Activated CD8-positive, alpha-beta T cell treated with anti-CD3 and anti-CD28 coated beads, Interleukin-2, amount 10 ng/mL, durations not matched to agents 7 days and 5 days (primary cell): ENCODE results near the gene SLC2A13. TPM values are rescaled to one million over a fixed set of nuclear protein-coding genes. Genes with fewer than 3 reads are reported as not detected.

Experiments used
- ATAC-seq: fragments of 150-1000 bp; cut with Tn5 transposase; one replicate; pipeline ENCODE4 v1.10.0; 2021; ENCODE audit warnings: moderate library complexity
- CTCF ChIA-PET: fragments of 350-600 bp; sonication (Branson Sonifier 250); formaldehyde crosslinking; loops from one replicate; lab custom pipeline; 2021; ENCODE audit warnings: antibody characterized with exemption; lab: Charles Lee
- POLR2A ChIA-PET: fragments of 350-600 bp; sonication (Branson Sonifier 250); formaldehyde crosslinking; loops from one replicate; lab custom pipeline; 2021; ENCODE audit warnings: antibody characterized with exemption; lab: Charles Lee
- DNase-seq: peaks from one replicate; pipeline ENCODE4 v3.0.0-alpha.2; 2020
- H3K27ac Mint-ChIP-seq: one replicate; pipeline ENCODE4 v1.8.0; 2021; ENCODE audit warnings: mild to moderate bottlenecking, mixed read lengths
- H3K27me3 Mint-ChIP-seq: one replicate; pipeline ENCODE4 v1.8.0; 2021; ENCODE audit warnings: low read depth, mixed read lengths
- H3K36me3 Mint-ChIP-seq: one replicate; pipeline ENCODE4 v1.8.0; 2021; ENCODE audit warnings: low read depth, mixed read lengths
- H3K4me1 Mint-ChIP-seq: one replicate; pipeline ENCODE4 v1.8.0; 2021; ENCODE audit warnings: low read depth, mixed read lengths
- H3K4me3 Mint-ChIP-seq: one replicate; pipeline ENCODE4 v1.8.0; 2021; ENCODE audit warnings: mild to moderate bottlenecking, mixed read lengths
- H3K9me3 Mint-ChIP-seq: one replicate; pipeline ENCODE4 v1.8.0; 2022; ENCODE audit warnings: mixed read lengths; ENCODE audit not compliant: insufficient read depth
- total RNA-seq, 2 experiments: library from RNA; stranded (reverse); gene quantifications; one replicate each; pipeline ENCODE4 v1.2.3, GENCODE V29; 2021

SLC2A13 gene
- total RNA-seq, 2 experiments from 2014 or later: 5.2 to 5.4 TPM

DNA sequence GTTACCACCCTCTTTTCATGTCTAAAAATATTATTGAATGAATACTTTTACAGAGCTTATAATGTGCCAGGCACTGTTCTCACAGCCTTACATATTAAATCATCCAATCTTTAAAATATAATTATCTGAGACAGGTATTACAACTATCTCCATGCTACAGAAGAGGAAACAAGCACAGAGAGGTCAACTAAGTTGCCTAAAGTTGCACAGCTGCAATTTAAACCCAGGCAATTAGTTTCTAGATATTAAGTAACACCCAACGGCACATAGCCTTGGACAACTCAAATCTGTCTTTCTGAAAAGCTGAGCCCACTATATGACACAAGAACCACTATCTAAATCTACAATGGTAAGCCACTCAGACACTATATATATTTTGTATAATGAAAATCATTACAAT is 92.6 kb downstream of the SLC2A13 start:
- ChIA-PET CTCF (interaction anchor here (7.1 kb wide), 1 partner anchor 93 kb away, joined by 121 read pairs; the partner anchor contains the start of gene SLC2A13), POLR2A (no interaction called here)
- peaks cover 26% of the 10 kb centered on the region for H3K4me1 Mint-ChIP-seq
- H3K27me3 Mint-ChIP-seq: no peaks in the 10 kb centered on the region
- ATAC-seq (no peak), DNase-seq (no peak)
- no peak overlapping the region for H3K4me3 Mint-ChIP-seq
- no peaks in the 10 kb centered on the region for H3K36me3 Mint-ChIP-seq
- H3K9me3 Mint-ChIP-seq: no peaks in the 10 kb centered on the region
- no peak overlapping the region for H3K27ac Mint-ChIP-seq

DNA sequence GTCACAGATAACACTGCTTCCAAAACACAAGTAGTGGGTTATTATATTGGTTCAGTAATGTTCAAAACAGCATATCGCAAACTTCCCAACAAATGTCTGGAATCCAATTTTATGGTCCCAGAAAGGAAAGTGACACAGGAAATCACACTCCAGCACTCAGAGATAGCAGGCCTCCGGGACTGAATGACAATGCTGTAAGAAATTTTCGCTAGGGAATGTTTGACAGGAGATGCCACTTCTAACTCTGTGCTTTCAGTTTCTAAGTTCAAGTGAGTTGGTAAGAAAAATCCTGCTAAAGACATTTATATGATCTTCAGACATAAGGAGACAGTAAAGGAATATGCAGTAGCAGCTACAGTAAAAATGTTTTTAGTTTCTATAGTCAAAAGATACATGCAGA is 93.2 kb downstream of the SLC2A13 start:
- Mint-ChIP-seq H3K27ac (no peak overlapping the region), H3K9me3 (no peaks in the 10 kb centered on the region), H3K27me3 (no peaks in the 10 kb centered on the region), H3K36me3 (no peaks in the 10 kb centered on the region), H3K4me3 (no peak overlapping the region), H3K4me1 (peaks cover 26% of the 10 kb centered on the region)
- ATAC-seq: no peak
- ChIA-PET POLR2A (no interaction called here), CTCF (interaction anchor here (1.8 to 7.1 kb wide), 2 partner anchors 75 to 93 kb away, joined by 7 to 121 read pairs; partner anchors contain the start of gene SLC2A13)
- no peak for DNase-seq

DNA sequence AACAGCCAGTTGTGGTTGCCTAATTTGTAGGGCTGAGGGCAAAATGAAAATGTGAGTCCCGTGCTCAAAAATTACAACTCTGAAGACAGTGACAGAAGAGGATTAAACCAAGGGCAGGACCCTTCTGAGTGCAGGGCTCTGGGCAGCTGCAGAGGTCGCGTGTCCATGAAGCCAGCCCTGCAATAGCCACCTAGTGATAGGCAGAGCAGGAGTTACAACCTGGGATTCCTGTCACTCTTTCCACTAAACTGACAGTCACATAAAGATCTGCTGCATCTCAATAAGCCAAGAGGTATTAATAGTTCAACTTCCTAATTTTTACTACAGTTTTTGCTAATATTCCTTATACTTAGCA is 94.1 kb downstream of the SLC2A13 start:
- POLR2A ChIA-PET: no interaction called here
- CTCF ChIA-PET: interaction anchor here (0.6 to 7.1 kb wide), 37 partner anchors 9 to 512 kb away, joined by 3 to 121 read pairs (median 4); partner anchors contain the start of gene SLC2A13
- H3K4me1 Mint-ChIP-seq: peaks cover 26% of the 10 kb centered on the region
- no peaks in the 10 kb centered on the region for H3K27me3 Mint-ChIP-seq
- ATAC-seq (peak; percentile 24), DNase-seq (no peak)
- peak overlapping the region; percentile 4 for H3K27ac Mint-ChIP-seq
- no peaks in the 10 kb centered on the region for H3K36me3 Mint-ChIP-seq
- peak overlapping the region; percentile 56 for H3K4me3 Mint-ChIP-seq
- H3K9me3 Mint-ChIP-seq: no peaks in the 10 kb centered on the region

DNA sequence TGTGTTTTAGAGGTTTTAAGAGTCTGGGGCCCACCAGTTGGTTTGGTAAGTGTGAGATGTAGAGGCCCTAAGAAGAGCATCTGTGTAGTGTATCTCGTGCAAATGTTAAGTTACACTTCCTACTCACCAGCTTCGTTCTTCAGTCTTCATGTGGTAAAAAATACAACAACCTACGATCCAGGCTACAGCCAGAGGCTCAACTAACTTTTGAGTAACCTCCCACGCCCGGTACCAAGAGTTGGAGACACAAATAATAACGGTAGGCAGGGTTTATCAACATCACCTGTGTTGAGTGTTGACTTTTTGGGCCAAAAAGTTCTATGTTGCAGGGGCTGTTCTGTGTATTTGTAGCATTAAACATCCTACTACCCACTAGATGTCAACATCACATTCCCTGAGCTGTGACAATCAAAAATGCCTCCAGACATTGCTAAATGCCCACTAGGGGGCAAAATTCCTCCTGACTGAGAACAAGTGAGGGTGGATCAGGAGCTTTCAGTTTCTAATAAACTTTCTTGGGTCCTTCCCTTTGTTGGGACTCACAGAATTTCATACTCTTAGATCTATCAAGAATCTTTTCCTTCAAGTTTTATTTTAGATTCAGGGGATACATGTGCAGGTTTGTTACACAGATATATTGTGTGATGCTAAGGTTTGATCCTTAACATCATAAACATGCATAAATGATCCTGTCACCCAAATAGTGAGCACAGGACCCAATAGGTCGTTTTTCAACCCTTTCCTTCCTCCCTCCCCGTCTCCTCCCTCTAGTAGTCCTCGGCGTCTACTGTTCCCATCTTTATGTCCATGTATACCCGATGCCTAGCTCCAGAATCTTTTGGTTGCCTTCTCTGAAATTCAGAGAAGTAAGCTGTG is 94.7 kb downstream of the SLC2A13 start:
- ATAC-seq: peak; percentile 92
- ChIA-PET POLR2A (no interaction called here), CTCF (interaction anchor here (0.6 to 7.1 kb wide), 42 partner anchors 8 to 511 kb away, joined by 3 to 121 read pairs (median 4); partner anchors contain the start of gene SLC2A13)
- Mint-ChIP-seq H3K27ac (peak overlapping the region; percentile 4), H3K4me1 (peaks cover 26% of the 10 kb centered on the region), H3K4me3 (peak overlapping the region; percentile 56), H3K36me3 (no peaks in the 10 kb centered on the region), H3K27me3 (no peaks in the 10 kb centered on the region), H3K9me3 (no peaks in the 10 kb centered on the region)
- DNase-seq: peak; percentile 76

DNA sequence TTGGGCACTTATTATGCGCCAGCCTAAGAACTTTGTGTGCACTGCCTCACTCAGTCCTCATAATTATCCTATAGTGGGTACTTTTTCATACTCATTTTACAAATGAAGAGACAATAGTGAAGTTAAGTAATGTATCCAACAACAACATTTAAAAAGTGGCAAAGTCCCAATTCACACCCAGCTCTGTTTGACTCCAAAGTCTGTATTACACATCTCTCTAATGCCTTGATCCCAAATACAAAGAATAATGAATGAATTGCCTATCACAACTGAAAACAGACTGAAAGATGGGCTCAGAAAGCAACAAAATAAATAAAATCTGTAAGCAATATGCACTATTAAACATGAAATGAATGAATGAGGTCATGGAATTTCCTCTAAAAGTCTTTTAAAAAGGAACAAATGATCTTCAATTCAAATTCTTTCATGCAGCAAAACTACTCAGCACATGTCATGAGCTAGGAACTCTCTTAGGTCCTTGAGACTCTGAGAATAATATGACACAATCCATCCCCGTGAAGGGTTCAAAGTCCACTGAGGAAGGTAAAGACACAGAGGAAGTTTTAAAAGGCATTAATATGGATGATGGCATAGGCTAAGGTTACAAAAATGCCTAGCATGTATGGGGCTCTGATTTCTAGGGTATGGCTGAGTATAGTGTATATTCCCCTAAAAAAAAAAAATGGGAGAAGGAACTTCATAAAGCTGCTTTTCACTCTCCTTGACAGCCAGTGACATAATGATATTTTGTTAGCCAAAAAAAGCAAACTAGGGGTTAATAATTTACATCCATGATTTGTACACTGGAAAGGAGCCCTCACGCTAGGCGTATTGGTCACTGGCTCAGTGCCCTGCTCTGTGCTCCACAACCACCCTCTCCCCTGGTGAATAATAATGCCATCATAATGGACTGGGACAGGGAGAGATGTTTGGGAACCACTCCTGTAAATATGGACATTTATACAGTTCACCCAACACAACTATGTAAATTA is 103.4 kb downstream of the SLC2A13 start:
- Mint-ChIP-seq H3K36me3 (peaks cover 13% of the 10 kb centered on the region), H3K9me3 (peaks cover 15% of the 10 kb centered on the region), H3K4me1 (no peaks in the 10 kb centered on the region), H3K27me3 (no peaks in the 10 kb centered on the region), H3K27ac (no peak overlapping the region), H3K4me3 (no peak overlapping the region)
- ChIA-PET POLR2A (no interaction called here), CTCF (interaction anchor here (0.7 to 1.0 kb wide), 2 partner anchors 9 to 11 kb away, joined by 3 to 4 read pairs; no protein-coding TSS in a partner anchor)
- DNase-seq (no peak), ATAC-seq (no peak)

DNA sequence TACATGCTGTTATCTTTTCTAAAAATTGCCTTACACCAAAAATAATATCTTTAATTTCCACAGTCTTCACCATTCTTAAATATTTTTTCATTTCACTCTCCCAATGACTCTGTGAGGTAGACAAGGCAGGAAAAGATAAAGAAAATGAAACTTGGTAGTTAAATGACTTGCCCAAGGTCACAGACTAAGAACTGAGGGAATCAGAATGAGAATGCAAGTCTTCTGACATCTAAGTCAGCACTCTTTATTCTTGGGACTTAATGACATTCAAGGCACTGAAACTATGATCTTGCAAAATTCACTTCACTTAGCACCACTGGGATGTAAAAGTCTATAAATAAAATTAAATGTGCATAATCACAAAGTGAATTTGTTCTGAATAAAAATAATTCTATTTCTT is 104.5 kb downstream of the SLC2A13 start:
- no peak overlapping the region for H3K4me3 Mint-ChIP-seq
- H3K36me3 Mint-ChIP-seq: peaks cover 13% of the 10 kb centered on the region
- H3K4me1 Mint-ChIP-seq: no peaks in the 10 kb centered on the region
- H3K9me3 Mint-ChIP-seq: peaks cover 15% of the 10 kb centered on the region
- no peak overlapping the region for H3K27ac Mint-ChIP-seq
- ChIA-PET POLR2A (no interaction called here), CTCF (interaction anchor here (0.9 kb wide), 1 partner anchor 11 kb away, joined by 3 read pairs; no protein-coding TSS in a partner anchor)
- no peaks in the 10 kb centered on the region for H3K27me3 Mint-ChIP-seq
- DNase-seq (no peak), ATAC-seq (no peak)

DNA sequence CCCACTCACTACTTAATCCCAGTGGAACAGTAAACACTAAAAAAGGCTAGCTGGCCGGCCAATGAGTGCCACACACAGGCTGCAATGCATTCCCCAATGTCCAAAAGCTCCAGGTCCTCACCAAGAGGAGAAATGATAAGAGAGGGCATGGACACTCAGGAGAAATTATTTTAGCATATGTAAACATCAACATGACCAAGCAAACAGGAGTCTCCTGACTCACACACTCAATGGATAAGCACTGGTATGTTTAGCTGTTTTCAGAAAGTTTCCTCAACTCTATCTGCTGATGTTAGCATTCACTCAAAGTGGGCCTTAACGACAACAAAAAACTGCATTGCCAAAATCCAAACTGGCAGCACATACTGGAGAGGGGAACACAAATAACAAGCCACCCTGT is 105.0 kb downstream of the SLC2A13 start:
- Mint-ChIP-seq H3K27ac (no peak overlapping the region), H3K4me1 (no peaks in the 10 kb centered on the region), H3K36me3 (peaks cover 13% of the 10 kb centered on the region), H3K4me3 (no peak overlapping the region), H3K27me3 (no peaks in the 10 kb centered on the region), H3K9me3 (peaks cover 15% of the 10 kb centered on the region)
- no peak for DNase-seq
- ATAC-seq: no peak
- POLR2A ChIA-PET: no interaction called here
- CTCF ChIA-PET: interaction anchor here (0.9 kb wide), 1 partner anchor 10 kb away, joined by 3 read pairs; no protein-coding TSS in a partner anchor

DNA sequence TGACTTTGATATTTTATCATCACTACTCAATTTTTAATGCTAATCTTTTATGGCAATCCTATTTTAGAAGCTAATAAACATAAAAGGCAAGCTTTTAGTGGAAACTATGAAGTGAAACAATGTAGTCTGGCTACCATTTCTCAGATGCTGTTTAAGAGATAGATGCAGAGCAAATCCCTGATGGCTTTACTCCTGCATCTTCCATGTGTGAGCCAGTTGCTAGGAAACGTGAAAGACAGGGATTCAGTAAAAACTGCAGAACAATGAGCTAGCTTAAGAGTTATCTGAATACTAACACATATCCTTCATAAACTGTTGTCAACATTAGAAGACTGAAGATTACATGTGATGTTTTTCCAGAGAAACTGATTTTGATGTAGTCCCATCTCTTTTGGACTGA is 112.6 kb downstream of the SLC2A13 start:
- no peak for DNase-seq
- ATAC-seq: no peak
- Mint-ChIP-seq H3K4me3 (no peak overlapping the region), H3K9me3 (no peaks in the 10 kb centered on the region), H3K27ac (no peak overlapping the region), H3K36me3 (no peaks in the 10 kb centered on the region), H3K4me1 (no peaks in the 10 kb centered on the region), H3K27me3 (no peaks in the 10 kb centered on the region)
- ChIA-PET POLR2A (no interaction called here), CTCF (interaction anchor here (0.5 to 3.6 kb wide), 2 partner anchors 18 to 301 kb away, joined by 3 to 21 read pairs; no protein-coding TSS in a partner anchor)

DNA sequence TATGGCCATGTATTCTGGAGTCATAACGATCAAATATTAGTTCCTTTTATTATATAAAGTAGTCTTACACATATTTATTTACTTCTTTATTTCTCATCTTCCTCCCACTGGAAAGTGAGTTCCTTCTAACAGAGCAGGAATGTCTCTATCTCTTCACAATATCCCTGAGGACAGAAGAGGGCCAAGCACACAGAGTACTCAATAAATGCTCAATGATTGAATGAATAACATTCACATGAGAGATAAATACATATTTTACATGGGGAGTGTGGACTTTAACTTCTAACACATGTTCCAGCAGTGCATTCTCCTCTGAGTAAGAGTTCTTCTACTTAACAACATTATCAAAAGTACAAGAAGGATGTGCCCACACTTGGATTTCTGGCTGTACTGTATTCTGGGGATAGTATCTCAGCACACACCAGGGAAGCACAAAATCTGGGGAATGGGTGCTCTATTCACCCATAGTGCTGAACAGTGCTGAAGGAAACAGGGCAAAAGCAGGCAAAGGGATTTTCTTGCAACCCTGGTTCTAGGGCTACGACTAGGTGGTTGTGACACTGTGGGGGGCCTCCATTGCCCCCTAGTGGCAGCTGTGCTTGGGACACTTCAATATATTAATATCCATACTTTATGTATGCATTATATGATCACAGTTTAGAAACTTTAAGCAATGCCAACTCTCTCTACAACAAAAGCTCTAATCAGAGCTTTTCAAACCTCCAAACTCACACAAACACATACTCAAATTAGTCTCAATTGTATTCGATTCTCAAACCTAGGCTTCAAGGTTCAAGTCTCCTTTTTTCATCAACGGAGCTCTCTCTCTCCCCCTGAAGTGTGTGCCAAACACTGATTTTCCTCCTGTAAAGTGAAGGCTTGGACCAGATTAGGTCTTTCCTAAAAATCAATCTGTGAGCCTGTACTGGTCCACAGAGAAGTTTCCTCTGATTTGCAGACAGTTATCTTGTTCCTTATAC is 115.5 kb downstream of the SLC2A13 start:
- ChIA-PET CTCF (interaction anchor here (0.6 to 3.6 kb wide), 16 partner anchors 11 to 698 kb away, joined by 3 to 21 read pairs (median 3); partner anchors contain the start of gene SLC2A13), POLR2A (no interaction called here)
- no peaks in the 10 kb centered on the region for H3K4me1 Mint-ChIP-seq
- ATAC-seq (peak; percentile 91), DNase-seq (peak; percentile 73)
- H3K9me3 Mint-ChIP-seq: no peaks in the 10 kb centered on the region
- H3K27me3 Mint-ChIP-seq: no peaks in the 10 kb centered on the region
- H3K27ac Mint-ChIP-seq: no peak overlapping the region
- H3K4me3 Mint-ChIP-seq: no peak overlapping the region
- H3K36me3 Mint-ChIP-seq: no peaks in the 10 kb centered on the region

DNA sequence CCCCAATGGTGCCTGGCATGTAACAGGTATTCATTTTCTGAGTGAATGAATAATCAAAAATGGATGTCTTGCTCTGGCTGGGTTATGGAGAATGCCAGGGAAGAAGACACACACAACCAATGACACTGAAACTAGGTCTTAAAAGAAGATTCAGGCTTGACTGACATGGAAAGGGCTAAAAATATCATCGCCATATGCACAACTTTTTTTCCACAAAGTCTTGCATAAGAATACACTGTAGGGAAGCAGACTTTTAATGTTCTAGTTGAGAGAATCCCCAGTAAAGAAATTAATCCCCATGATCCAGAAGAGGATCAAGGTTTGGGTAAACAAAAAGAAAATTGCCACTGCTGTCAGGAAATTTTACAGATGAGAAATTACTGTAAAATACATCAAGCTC is 116.4 kb downstream of the SLC2A13 start:
- POLR2A ChIA-PET: no interaction called here
- no peak overlapping the region for H3K27ac Mint-ChIP-seq
- H3K4me1 Mint-ChIP-seq: no peaks in the 10 kb centered on the region
- no peak overlapping the region for H3K4me3 Mint-ChIP-seq
- no peaks in the 10 kb centered on the region for H3K27me3 Mint-ChIP-seq
- ATAC-seq: no peak
- DNase-seq: no peak
- H3K36me3 Mint-ChIP-seq: no peaks in the 10 kb centered on the region
- no peaks in the 10 kb centered on the region for H3K9me3 Mint-ChIP-seq
- CTCF ChIA-PET: interaction anchor here (1.9 kb wide), 1 partner anchor 117 kb away, joined by 7 read pairs; the partner anchor contains the start of gene SLC2A13
